WTC11 (cell line): ENCODE results near the gene CCR1. TPM values are rescaled to one million over a fixed set of nuclear protein-coding genes. Genes with fewer than 3 reads are reported as not detected.
"Not testable (repeated sequence)": the region's sequence is repeated elsewhere in the genome, so short reads cannot be mapped to it uniquely, and the experiment has no call there.

ENCODE experiments used
- ATAC-seq: fragments of 200-7000 bp; cut with Tn5 transposase; 2 replicates; pipeline ENCODE4 v1.10.0; 2021; ENCODE audit warnings: mild to moderate bottlenecking, moderate library complexity
- CTCF ChIA-PET: fragments of 300-600 bp; sonication (Branson Sonifier 250); formaldehyde crosslinking; loops from one replicate; lab custom pipeline; 2021; ENCODE audit warnings: antibody characterized with exemption; lab: Charles Lee
- POLR2A ChIA-PET: fragments of 350-600 bp; sonication (Branson Sonifier 250); formaldehyde crosslinking; loops from one replicate; lab custom pipeline; 2021; ENCODE audit warnings: antibody characterized with exemption; lab: Charles Lee
- DNase-seq: peaks from one replicate; pipeline ENCODE4 v3.0.0; 2021; ENCODE audit warnings: low spot score
- H3K27ac Mint-ChIP-seq: 2 replicates; pipeline ENCODE4 v1.8.0; 2021; ENCODE audit warnings: mixed read lengths
- H3K27me3 Mint-ChIP-seq: 2 replicates; pipeline ENCODE4 v1.8.0; 2021; ENCODE audit warnings: low read depth, mild to moderate bottlenecking, moderate library complexity, mixed read lengths
- H3K36me3 Mint-ChIP-seq: 2 replicates; pipeline ENCODE4 v1.8.0; 2021; ENCODE audit warnings: mixed read lengths
- H3K4me1 Mint-ChIP-seq: 2 replicates; pipeline ENCODE4 v1.8.0; 2022; ENCODE audit warnings: mixed read lengths
- H3K4me3 Mint-ChIP-seq: 2 replicates; pipeline ENCODE4 v1.8.0; 2021; ENCODE audit warnings: mild to moderate bottlenecking, moderate library complexity, mixed read lengths
- H3K9me3 Mint-ChIP-seq: 2 replicates; pipeline ENCODE4 v1.8.0; 2021; ENCODE audit warnings: mixed read lengths
- CBFB ChIP-seq: sonication (generic); formaldehyde crosslinking; IDR thresholded peaks from 2 replicates; pipeline ENCODE4 v1.8.1; 2022; ENCODE audit warnings: mild to moderate bottlenecking, low read depth, missing genetic modification reagents
- GRHL2 ChIP-seq: fragments of 250-450 bp; sonication (Bioruptor Pico); IDR thresholded peaks from 2 replicates; pipeline ENCODE4 v1.8.0; 2022; ENCODE audit warnings: mild to moderate bottlenecking, moderate library complexity; ENCODE audit not compliant: insufficient replicate concordance, severe bottlenecking
- KAT7 ChIP-seq: sonication (generic); formaldehyde crosslinking; IDR thresholded peaks from 2 replicates; pipeline ENCODE4 v1.8.1; 2023; ENCODE audit warnings: missing genetic modification reagents, mild to moderate bottlenecking, borderline replicate concordance
- MXD4 ChIP-seq: fragments of 250-450 bp; sonication (Bioruptor Pico); IDR thresholded peaks from 2 replicates; pipeline ENCODE4 v1.8.0; 2021; ENCODE audit warnings: mild to moderate bottlenecking, moderate library complexity, borderline replicate concordance
- MYBL2 ChIP-seq: sonication (generic); formaldehyde crosslinking; IDR thresholded peaks from 2 replicates; pipeline ENCODE4 v1.8.1; 2023; ENCODE audit warnings: mild to moderate bottlenecking, moderate library complexity, missing genetic modification reagents
- NR3C1 ChIP-seq: sonication (generic); formaldehyde crosslinking; conservative IDR thresholded peaks from 2 replicates; pipeline ENCODE4 v1.8.1; 2023; ENCODE audit warnings: low read depth, mild to moderate bottlenecking, missing genetic modification reagents
- SMAD3 ChIP-seq: sonication (generic); formaldehyde crosslinking; IDR thresholded peaks from 2 replicates; pipeline ENCODE4 v1.8.0; 2022; ENCODE audit warnings: missing genetic modification reagents, mild to moderate bottlenecking, borderline replicate concordance
- ZNF121 ChIP-seq: sonication (generic); formaldehyde crosslinking; IDR thresholded peaks from 2 replicates; pipeline ENCODE4 v1.8.0; 2023; ENCODE audit warnings: missing genetic modification reagents
- ZNF423 ChIP-seq: fragments of 250-450 bp; sonication (Bioruptor Pico); IDR thresholded peaks from 2 replicates; pipeline ENCODE4 v2.1.2; 2022; ENCODE audit warnings: mild to moderate bottlenecking, moderate library complexity
- total RNA-seq: library from RNA; stranded (reverse); gene quantifications from 3 replicates; pipeline ENCODE4 v1.2.3, GENCODE V29; 2021
- TF ChIP-seq, protein P1 (sequence below): sonication (generic); formaldehyde crosslinking; IDR thresholded peaks from 2 replicates; pipeline ENCODE4 v1.8.1; 2022; ENCODE audit warnings: low read depth, missing genetic modification reagents, borderline replicate concordance

Gene CCR1
- total RNA-seq, 1 experiment from 2014 or later = not detected

DNA sequence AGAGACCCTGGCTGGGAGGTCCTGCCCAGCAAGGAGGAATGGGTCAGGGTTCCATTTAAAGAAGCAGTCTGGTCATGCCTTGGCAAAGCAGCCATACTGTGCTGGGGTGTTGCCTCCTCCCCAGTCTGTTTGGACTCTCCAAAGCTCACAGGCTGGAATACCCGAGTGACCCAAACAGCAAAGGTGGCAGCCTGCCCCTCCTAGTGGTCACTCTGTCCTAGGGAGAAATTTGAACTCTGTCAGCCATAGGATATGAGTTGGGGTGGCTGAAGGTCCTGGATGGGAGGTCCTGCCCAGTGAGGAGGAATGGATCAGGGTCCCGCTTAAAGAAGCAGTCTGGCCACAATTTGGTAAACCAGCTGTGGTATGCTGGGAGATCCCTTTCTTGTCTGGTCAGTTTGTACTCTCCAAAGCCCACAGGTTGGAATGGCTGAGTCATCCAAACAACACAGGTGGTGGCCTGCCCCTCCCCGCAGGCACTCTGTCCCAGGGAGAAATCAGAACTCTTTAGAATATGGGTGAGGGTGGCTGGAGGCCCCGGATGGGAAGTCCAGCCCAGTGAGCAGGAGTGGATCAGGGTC is 45.0 kb downstream of the CCR1 start:
- POLR2A ChIA-PET = no interaction called here
- peaks cover 3% of the 10 kb centered on the region for H3K4me1 Mint-ChIP-seq
- TF ChIP-seq, protein P1, sequence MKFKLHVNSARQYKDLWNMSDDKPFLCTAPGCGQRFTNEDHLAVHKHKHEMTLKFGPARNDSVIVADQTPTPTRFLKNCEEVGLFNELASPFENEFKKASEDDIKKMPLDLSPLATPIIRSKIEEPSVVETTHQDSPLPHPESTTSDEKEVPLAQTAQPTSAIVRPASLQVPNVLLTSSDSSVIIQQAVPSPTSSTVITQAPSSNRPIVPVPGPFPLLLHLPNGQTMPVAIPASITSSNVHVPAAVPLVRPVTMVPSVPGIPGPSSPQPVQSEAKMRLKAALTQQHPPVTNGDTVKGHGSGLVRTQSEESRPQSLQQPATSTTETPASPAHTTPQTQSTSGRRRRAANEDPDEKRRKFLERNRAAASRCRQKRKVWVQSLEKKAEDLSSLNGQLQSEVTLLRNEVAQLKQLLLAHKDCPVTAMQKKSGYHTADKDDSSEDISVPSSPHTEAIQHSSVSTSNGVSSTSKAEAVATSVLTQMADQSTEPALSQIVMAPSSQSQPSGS (CRISPR knock-in tag) = no peak
- TF ChIP-seq MYBL2 (CRISPR knock-in tag) = no peak
- no peak for TF ChIP-seq MXD4
- no peak for TF ChIP-seq GRHL2 (CRISPR knock-in tag)
- no peak for TF ChIP-seq CBFB (CRISPR knock-in tag)
- TF ChIP-seq KAT7 (CRISPR knock-in tag) = no peak
- TF ChIP-seq, all 79 proteins: peak for 0
- Mint-ChIP-seq H3K4me3 (no peak overlapping the region), H3K36me3 (no peaks in the 10 kb centered on the region), H3K27me3 (peaks cover 6% of the 10 kb centered on the region), H3K27ac (no peak overlapping the region), H3K9me3 (peaks cover 42% of the 10 kb centered on the region)
- no peak for DNase-seq
- peak; percentile 78 for ATAC-seq
- CTCF ChIA-PET = interaction anchor here (0.6 to 3.7 kb wide), 6 partner anchors 26 to 224 kb away, joined by 3 to 13 read pairs (median 4); partner anchors contain the start of gene CCR1

DNA sequence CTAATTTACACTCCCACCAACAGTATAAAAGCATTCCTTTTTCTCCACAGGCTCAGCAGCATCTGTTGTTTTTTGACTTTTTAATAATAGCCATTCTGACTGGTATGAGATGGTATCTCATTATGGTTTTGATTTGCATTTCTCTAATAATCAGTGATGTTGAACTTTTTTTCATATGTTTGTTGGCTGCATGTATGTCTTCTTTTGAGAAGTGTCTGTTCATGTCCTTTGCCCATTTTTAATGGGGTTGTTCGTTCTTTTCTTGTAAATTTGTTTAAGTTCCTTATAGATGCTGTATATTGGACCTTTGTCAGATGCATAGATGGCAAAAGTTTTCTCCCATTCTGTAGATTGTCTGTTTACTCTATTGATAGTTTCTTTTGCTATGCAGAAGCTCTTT is 50.4 kb downstream of the CCR1 start:
- H3K4me1 Mint-ChIP-seq, H3K27ac Mint-ChIP-seq, H3K27me3 Mint-ChIP-seq, H3K4me3 Mint-ChIP-seq, H3K36me3 Mint-ChIP-seq, POLR2A ChIA-PET, CTCF ChIA-PET, DNase-seq, ATAC-seq: not testable (repeated sequence)
- peaks cover 18% of the 10 kb centered on the region for H3K9me3 Mint-ChIP-seq

DNA sequence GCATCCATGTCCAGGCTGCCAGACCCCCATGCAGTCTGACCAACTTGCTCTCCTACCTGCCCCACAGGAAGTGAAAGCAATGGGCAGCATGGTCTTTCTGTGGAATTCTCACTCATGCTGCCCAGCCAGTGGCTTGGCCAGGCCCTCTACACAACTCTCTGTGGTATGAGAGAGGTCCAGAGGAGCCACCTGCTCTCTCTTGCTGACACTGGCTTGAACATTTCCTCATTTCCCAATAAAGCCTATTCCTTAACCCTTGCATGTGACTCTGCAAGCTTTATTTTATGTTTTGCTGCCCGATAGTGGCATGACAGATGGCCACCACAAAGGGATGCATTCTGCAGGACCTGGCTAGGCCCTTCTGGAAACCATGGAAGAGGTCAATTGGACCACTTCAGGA is 53.8 kb downstream of the CCR1 start:
- DNase-seq (no peak), ATAC-seq (no peak)
- Mint-ChIP-seq H3K9me3 (peaks cover 18% of the 10 kb centered on the region), H3K4me1 (no peaks in the 10 kb centered on the region), H3K27ac (no peak overlapping the region), H3K4me3 (no peak overlapping the region), H3K27me3 (peaks cover 5% of the 10 kb centered on the region; the same call in 1 of the 2 replicates), H3K36me3 (no peaks in the 10 kb centered on the region)
- TF ChIP-seq NR3C1 (CRISPR knock-in tag) = no peak
- no peak for TF ChIP-seq ZNF121 (CRISPR knock-in tag)
- no peak for TF ChIP-seq ZNF423 (CRISPR knock-in tag)
- no peak for TF ChIP-seq SMAD3 (CRISPR knock-in tag)
- POLR2A ChIA-PET = no interaction called here
- CTCF ChIA-PET = no interaction called here

Other genes with a start within 250 kb of the CCR1 start
- 12.1 to 13.9 TPM (median 12.8 TPM) in 3 replicates for gene FYCO1, start 212.5 kb downstream of the CCR1 start, total RNA-seq
- 0.02 to 0.25 TPM in 2 of 3 replicates, not detected in the other for gene XCR1, start 180.8 kb downstream of the CCR1 start, total RNA-seq
- not detected in 3 replicates for gene CCR3, start 34.1 kb upstream of the CCR1 start, total RNA-seq
- gene CCR2, start 145.8 kb upstream of the CCR1 start, total RNA-seq = 0.07 TPM in 1 of 3 replicates, not detected in the others
- 0.09 TPM in 1 of 3 replicates, not detected in the others for gene CCR5, start 162.6 kb upstream of the CCR1 start, total RNA-seq
- gene CCRL2, start 198.9 kb upstream of the CCR1 start, total RNA-seq = not detected in 3 replicates